Measurements from ENCODE around the gene ADARB1.

ADARB1 gene

DNA sequence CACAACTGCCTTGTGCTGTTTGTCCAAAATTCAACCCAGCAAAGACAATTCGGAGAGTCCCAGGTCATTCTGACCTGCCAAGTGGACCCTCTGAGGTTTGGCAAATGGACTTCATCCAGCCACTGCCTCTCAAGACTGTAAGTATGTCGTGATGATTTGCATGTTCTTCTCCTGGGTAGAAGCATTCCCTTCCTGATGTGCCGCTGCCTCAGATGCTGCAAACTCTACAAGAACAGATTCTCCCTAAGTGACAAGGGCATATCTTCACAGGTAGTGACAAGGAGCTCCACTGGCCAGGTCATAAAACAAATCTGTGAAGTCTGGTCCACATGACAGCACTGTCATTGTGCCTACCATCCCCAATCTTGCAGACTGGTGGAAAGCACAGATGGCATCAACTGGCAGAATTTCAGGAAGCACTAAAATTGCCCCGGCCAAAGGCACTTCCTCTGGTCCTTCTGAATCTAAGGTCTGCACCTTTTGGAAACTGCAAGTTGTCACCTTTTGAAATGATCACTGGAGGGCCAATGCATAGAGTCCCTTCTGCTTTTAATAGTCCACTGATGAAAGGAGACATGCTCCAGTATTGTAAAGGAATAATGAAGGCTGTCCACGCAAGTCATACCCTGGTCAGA lies 185.9 kb downstream of the ADARB1 start:
- TF ChIP-seq, protein P1, sequence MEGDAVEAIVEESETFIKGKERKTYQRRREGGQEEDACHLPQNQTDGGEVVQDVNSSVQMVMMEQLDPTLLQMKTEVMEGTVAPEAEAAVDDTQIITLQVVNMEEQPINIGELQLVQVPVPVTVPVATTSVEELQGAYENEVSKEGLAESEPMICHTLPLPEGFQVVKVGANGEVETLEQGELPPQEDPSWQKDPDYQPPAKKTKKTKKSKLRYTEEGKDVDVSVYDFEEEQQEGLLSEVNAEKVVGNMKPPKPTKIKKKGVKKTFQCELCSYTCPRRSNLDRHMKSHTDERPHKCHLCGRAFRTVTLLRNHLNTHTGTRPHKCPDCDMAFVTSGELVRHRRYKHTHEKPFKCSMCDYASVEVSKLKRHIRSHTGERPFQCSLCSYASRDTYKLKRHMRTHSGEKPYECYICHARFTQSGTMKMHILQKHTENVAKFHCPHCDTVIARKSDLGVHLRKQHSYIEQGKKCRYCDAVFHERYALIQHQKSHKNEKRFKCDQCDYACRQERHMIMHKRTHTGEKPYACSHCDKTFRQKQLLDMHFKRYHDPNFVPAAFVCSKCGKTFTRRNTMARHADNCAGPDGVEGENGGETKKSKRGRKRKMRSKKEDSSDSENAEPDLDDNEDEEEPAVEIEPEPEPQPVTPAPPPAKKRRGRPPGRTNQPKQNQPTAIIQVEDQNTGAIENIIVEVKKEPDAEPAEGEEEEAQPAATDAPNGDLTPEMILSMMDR (conservative IDR thresholded peaks at IDR 0.05) = no peak
- TF ChIP-seq ZFX (IDR thresholded peaks at IDR 0.05) = no peak
- H3K27ac ChIP-seq = no peak overlapping the region

DNA sequence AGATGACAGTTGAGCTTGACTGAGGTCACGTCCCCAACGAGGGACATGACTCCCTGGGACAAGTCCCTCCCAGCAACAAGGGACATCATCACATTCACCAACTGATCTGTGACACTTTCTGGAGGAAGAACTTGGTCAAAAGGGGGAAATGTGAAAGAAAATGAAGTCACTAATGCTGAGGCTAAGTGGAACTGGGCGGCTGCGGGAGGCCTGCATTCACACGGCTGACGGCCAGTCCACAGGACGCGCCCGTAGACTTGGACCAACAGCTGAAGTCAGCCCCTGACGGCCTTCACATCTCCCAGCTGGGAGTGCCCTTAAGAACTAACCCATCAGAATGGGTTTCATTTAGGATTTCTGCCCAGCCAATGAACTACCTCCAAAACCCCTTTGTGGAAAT lies 186.7 kb downstream of the ADARB1 start:
- TF ChIP-seq, protein P1 (conservative IDR thresholded peaks at IDR 0.05) = no peak
- no peak for TF ChIP-seq ZFX (IDR thresholded peaks at IDR 0.05)
- no peak overlapping the region for H3K27ac ChIP-seq

DNA sequence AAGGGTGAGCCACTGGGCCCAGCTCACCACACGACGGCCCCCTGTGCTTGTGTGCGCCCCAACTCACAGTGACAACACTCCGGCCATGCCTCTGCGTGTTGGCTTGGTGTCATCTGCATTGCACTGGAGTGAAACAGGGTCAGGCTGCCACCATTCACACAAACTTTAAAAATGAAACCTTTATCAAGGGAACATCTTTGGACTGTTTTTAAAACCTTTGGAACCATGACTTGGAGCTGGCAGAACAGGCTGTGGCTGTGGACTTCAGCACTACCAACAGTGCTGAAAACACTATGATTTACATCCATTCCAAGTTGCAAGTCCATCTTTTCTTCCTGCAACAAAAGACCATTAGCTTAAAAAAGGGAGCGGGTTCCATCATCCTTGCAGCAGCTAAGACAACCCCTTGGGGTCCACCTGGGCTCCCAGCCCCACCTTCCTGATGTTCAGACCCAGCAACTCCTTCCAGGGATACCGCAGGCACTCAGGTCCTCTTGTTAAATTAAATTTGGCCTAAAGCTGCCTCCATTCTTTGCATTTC lies 187.7 kb downstream of the ADARB1 start:
- TF ChIP-seq, protein P1 (conservative IDR thresholded peaks at IDR 0.05) = no peak
- no peak for TF ChIP-seq ZFX (IDR thresholded peaks at IDR 0.05)
- peak overlapping the region; percentile 23; the same call in 1 of the 2 replicates for H3K27ac ChIP-seq

DNA sequence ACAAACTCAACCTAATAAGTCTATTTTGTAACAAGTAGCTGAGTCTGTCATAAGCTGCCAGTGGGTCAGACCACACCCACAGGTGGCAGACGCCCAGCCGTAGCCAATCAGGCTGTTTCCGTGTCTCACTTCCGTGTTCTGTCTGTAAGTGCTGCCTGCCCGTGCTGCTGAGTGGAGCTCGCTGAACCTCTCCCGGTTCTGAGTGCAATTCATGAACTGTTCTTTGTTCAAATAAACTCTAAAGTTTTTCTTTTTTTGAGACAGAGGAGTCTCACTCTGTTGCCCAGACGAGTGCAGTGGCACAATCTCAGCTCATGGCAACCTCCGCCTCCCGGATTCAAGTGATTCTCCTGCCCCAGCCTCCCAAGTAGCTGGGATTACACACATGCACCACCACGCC lies 188.2 kb downstream of the ADARB1 start:
- TF ChIP-seq, protein P1 (conservative IDR thresholded peaks at IDR 0.05) = no peak
- no peak for TF ChIP-seq ZFX (IDR thresholded peaks at IDR 0.05)
- peak overlapping the region; percentile 23; the same call in 1 of the 2 replicates for H3K27ac ChIP-seq

DNA sequence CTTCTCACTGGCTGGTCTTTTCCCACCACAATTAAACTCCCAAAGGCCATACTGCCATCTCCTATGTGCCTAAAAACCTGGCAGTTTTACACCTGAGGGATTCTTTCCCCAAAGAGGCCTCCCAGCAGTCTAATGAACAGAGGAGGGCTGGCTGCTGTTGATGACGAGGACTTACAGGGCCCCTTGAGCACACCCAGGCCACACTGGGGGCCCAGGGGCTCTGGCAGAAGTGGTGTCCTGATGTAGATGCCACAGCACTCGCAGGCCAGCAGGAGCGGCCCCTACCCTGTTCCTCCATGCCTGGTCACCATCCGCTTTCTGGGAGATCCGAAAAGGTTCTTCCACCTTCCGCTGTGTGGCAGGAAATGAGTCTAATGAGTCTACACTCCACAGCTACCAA lies 189.2 kb downstream of the ADARB1 start:
- H3K27ac ChIP-seq = no peak overlapping the region
- TF ChIP-seq, protein P1 (conservative IDR thresholded peaks at IDR 0.05) = no peak
- no peak for TF ChIP-seq ZFX (IDR thresholded peaks at IDR 0.05)

DNA sequence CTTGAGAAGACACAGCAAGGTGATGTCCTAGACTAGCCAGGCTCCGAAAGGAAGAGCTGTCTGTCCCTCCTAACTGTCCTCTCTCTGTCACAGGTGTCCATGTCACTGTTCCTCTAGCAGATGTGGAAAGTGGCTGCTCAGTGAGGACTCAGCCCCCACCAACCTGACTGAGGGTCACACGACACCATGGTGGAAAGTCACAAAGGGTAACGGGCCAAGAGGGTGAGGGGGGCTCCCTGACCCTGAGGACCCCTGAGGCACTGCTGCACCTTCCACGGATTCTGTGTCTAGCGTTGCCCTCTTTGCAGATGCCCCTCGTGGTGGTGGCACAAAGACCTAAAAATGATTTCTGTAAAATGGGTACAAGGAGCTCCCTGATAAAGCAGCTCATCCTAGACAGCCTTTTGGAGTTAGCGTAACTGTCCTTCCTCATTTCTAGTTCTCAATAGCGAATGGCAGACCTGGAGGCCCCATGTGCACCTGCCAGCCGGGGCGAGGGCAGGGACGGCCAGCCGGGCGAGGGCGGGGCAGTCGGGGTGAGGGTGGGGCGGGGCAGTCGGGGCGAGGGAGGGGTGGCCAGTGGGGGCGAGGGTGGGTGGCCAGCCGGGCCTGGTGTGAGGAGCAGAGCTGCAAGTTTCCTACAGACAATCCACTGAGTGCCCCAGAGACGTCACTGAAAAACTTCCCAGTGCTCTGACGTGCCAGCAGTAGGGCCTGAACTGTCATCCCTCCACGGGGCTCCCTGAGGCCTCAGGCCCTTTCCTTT lies 189.9 kb downstream of the ADARB1 start:
- no peak overlapping the region for H3K27ac ChIP-seq
- TF ChIP-seq, protein P1 (conservative IDR thresholded peaks at IDR 0.05) = no peak
- no peak for TF ChIP-seq ZFX (IDR thresholded peaks at IDR 0.05)

DNA sequence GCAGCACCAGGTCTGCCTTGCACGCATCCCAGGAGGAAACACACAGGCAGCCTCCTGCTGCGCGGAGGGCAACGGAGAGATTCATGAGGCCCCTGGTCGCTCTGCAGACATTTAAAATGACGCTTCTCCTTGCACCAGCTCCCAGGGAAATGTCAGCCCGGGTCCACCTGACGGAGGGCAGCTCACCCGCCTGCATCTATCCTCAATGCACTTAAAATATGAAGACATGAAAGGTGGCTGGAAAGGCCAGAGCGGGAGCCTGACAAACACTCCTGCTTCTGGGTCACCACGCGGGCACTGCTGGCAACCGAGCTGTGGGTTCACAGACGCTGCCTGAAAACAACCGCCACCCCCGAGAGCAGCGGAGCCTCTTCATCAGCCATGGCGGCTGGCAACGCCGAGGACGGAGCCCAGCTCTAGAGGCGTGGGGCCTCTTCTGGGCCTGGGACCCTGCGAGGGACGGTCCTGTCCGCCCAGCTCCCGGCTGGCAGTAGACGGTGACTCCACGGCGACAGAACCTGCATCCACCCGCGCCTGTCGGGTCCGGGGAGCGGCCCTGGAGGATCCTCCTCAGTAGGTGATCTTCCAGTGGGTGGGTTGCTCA lies 190.6 kb downstream of the ADARB1 start:
- no peak overlapping the region for H3K27ac ChIP-seq
- TF ChIP-seq, protein P1 (conservative IDR thresholded peaks at IDR 0.05) = no peak
- no peak for TF ChIP-seq ZFX (IDR thresholded peaks at IDR 0.05)

All from C4-2B (cell line).